K562 (cell line): ENCODE measurements around the gene EPHB6. TPM values are rescaled to one million over a fixed set of nuclear protein-coding genes. Genes with fewer than 3 reads are reported as not detected.

Experiments
- ARID1B ChIP-seq: fragments of 450-650 bp; IDR thresholded peaks from 2 replicates; pipeline ENCODE4 v1.6.1; 2016; ENCODE audit warnings: antibody characterized with exemption, mild to moderate bottlenecking, inconsistent platforms
- ATF3 ChIP-seq, 2 experiments: fragments of 450-650 bp in 1 of 2; sonication (generic) in 1 of 2; formaldehyde crosslinking in 1 of 2; IDR thresholded peaks in 1 of 2; conservative IDR thresholded peaks in 1 of 2; 2 replicates each; pipeline versions ENCODE4 v1.6.1 to v1.8.1; 2016 to 2023; ENCODE audit warnings: mild to moderate bottlenecking in 2 of 2, moderate library complexity in 2 of 2, inconsistent platforms in 1 of 2, missing genetic modification reagents in 1 of 2
- ATF7 ChIP-seq: fragments of 450-650 bp; IDR thresholded peaks from 2 replicates; pipeline ENCODE4 v1.7.1; 2014; ENCODE audit warnings: mild to moderate bottlenecking, moderate library complexity
- CBFA2T2 ChIP-seq: fragments of 450-650 bp; conservative IDR thresholded peaks from 2 replicates; pipeline ENCODE4 v1.6.1; 2017; ENCODE audit warnings: mild to moderate bottlenecking
- GATAD2B ChIP-seq: fragments of 450-650 bp; IDR thresholded peaks from 2 replicates; pipeline ENCODE4 v1.6.1; 2017; ENCODE audit warnings: mild to moderate bottlenecking, borderline replicate concordance
- MEIS2 ChIP-seq: fragments of 450-650 bp; IDR thresholded peaks from 2 replicates; pipeline ENCODE4 v1.6.1; 2014; ENCODE audit warnings: mild to moderate bottlenecking; ENCODE audit not compliant: partially characterized antibody
- MTA1 ChIP-seq: fragments of 450-650 bp; IDR thresholded peaks from 2 replicates; pipeline ENCODE4 v1.6.1; 2017; ENCODE audit warnings: borderline replicate concordance
- MTA2 ChIP-seq: fragments of 450-650 bp; IDR thresholded peaks from 2 replicates; pipeline ENCODE4 v1.6.1; 2016; ENCODE audit warnings: low read depth
- MTA3 ChIP-seq: fragments of 450-650 bp; formaldehyde crosslinking; IDR thresholded peaks from 2 replicates; pipeline ENCODE4 v1.6.1; 2017; ENCODE audit warnings: mild to moderate bottlenecking, borderline replicate concordance
- NCOR1 ChIP-seq: fragments of 450-650 bp; IDR thresholded peaks from 2 replicates; pipeline ENCODE4 v1.6.1; 2016; ENCODE audit warnings: mild to moderate bottlenecking, moderate library complexity
- NELFE ChIP-seq: IDR thresholded peaks from 2 replicates; pipeline ENCODE4 v1.6.1; 2011; ENCODE audit warnings: mild to moderate bottlenecking; ENCODE audit not compliant: insufficient read depth, insufficient read length
- NRF1 ChIP-seq, 2 experiments: fragments of 450-650 bp; IDR thresholded peaks in 1 of 2; conservative IDR thresholded peaks in 1 of 2; 2 replicates each; pipeline ENCODE4 v1.6.1; 2014; ENCODE audit warnings: mild to moderate bottlenecking in 2 of 2
- POLR2AphosphoS5 ChIP-seq: IDR thresholded peaks from 2 replicates; pipeline ENCODE4 v1.6.1; 2011; ENCODE audit warnings: mild to moderate bottlenecking, low read depth, low read length, moderate library complexity; ENCODE audit not compliant: control insufficient read depth, insufficient read depth
- POLR2G ChIP-seq: fragments of 200-400 bp; formaldehyde crosslinking; IDR thresholded peaks from 2 replicates; pipeline ENCODE4 v1.6.1; 2017; ENCODE audit warnings: low read depth, mild to moderate bottlenecking, antibody characterized with exemption, low read length, moderate library complexity
- RCOR1 ChIP-seq, 2 experiments: IDR thresholded peaks; 2 replicates each; pipeline ENCODE4 v1.6.1; 2012; ENCODE audit warnings: low read depth in 2 of 2, low read length in 2 of 2, borderline replicate concordance in 1 of 2, improper control_type of control experiment in 1 of 2
- SMARCC2 ChIP-seq: fragments of 450-650 bp; IDR thresholded peaks from 2 replicates; pipeline ENCODE4 v1.6.1; 2017; ENCODE audit warnings: antibody characterized with exemption, moderate library complexity, mild to moderate bottlenecking, low read depth
- SOX6 ChIP-seq: fragments of 450-650 bp; IDR thresholded peaks from 2 replicates; pipeline ENCODE4 v1.6.1; 2014; ENCODE audit warnings: mild to moderate bottlenecking
- ZFPM2 ChIP-seq: fragments of 250-450 bp; sonication (Bioruptor Pico); IDR thresholded peaks from 2 replicates; pipeline ENCODE4 v1.5.1; 2022; ENCODE audit warnings: mild to moderate bottlenecking
- ZNF707 ChIP-seq: fragments of 250-450 bp; sonication (Bioruptor Pico); conservative IDR thresholded peaks from 2 replicates; pipeline ENCODE4 v1.8.0; 2022; ENCODE audit warnings: inconsistent platforms, mild to moderate bottlenecking, moderate library complexity
- ZNF764 ChIP-seq: fragments of 250-450 bp; sonication (Bioruptor Pico); IDR thresholded peaks from 2 replicates; pipeline ENCODE4 v1.4.0; 2020; ENCODE audit warnings: low read depth, mild to moderate bottlenecking, moderate library complexity
- polyA plus RNA-seq, 8 experiments: library from polyadenylated mRNA; depleted of rRNA in 4 of 8; stranded (reverse) in 5 of 8; unstranded in 3 of 8; fragments of >200 nt; fragmentation: Nextera tagmentation in 2 of 8; fragmentation: Illumina TruSeq in 1 of 8; extraction: Ambion mirVana in 2 of 8; extraction: Trizol in 1 of 8; gene quantifications; 2 replicates each; pipeline versions ENCODE4 v1.2.1 to v1.2.3, GENCODE V29; 2011 to 2014; ENCODE audit warnings: inconsistent platforms in 1 of 8, missing spikeins in 1 of 8
- total RNA-seq, 7 experiments: library from RNA; depleted of rRNA in 6 of 7; stranded (reverse); fragments of >200 nt in 6 of 7; fragmentation: Illumina TruSeq in 2 of 7; extraction: Trizol in 2 of 7; gene quantifications; 2 replicates each; pipeline versions ENCODE4 v1.2.1 to v1.2.3, GENCODE V29; 2011 to 2021; ENCODE audit warnings: low replicate concordance in 1 of 7
- TF ChIP-seq, protein P1 (sequence below), 2 experiments: fragments of 450-650 bp; IDR thresholded peaks; 2 replicates each; pipeline ENCODE4 v1.6.1; 2016
- TF ChIP-seq, protein P2 (sequence below): fragments of 250-450 bp; sonication (Bioruptor Pico); IDR thresholded peaks from 2 replicates; pipeline ENCODE4 v1.9.0; 2021; ENCODE audit warnings: mild to moderate bottlenecking
- TF ChIP-seq, protein P3 (sequence below): sonication (generic); formaldehyde crosslinking; IDR thresholded peaks from 2 replicates; pipeline ENCODE4 v1.8.0; 2022; ENCODE audit warnings: mild to moderate bottlenecking, missing genetic modification reagents, borderline replicate concordance

Gene EPHB6
- total and polyA plus RNA-seq, 9 of the 15 experiments (the other 6 are each of a cell fraction or from before 2014, with no cell fraction given): 1.4 to 123 (median 7.6) TPM

DNA sequence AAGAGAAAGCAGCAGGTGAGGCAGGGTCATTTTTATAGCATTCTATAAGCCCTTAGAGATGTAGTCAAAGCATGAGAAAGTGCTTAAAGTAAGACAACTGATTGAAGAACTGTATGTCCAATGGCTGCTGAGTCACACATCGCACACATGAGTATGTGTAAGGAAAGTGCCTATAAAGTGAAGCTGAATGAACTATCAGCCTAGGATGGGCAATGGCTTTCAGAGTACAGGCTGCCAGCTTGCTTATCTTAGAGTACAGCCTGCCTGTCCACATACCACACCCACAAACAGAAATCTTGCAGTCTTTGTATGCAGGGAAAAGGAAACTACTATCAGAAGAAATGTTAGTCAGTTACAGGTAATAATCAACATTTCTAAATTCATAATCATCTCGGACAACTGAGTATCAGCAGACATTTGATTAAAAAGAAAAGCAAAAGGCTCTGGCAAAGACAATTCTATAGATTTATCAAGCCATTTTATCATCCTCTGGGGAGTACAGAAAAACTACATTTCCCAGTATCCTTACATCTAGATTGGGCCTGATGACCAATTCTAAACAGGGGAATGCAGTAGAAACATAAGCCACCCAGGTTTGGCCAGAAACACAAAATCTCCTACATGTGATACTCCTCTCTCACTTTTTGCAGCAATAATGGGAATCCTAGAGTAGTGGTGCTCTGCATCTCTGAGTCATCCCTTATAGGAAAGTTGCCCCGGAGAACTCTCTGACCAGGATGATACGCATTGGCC, 16.2 kb upstream of the EPHB6 start (continued):
- TF ChIP-seq POLR2AphosphoS5: peak; percentile 82
- peak; percentile 38; the same call in 1 of the 2 replicates for TF ChIP-seq GATAD2B
- 0 out of 4 replicates have a peak, but pooled peaks of 1 of the 2 experiments have one; percentile 21 for TF ChIP-seq NRF1 (conservative IDR thresholded peaks at IDR 0.05 in 1 of 2, IDR thresholded peaks at IDR 0.05 in 1 of 2)
- TF ChIP-seq, protein P1, sequence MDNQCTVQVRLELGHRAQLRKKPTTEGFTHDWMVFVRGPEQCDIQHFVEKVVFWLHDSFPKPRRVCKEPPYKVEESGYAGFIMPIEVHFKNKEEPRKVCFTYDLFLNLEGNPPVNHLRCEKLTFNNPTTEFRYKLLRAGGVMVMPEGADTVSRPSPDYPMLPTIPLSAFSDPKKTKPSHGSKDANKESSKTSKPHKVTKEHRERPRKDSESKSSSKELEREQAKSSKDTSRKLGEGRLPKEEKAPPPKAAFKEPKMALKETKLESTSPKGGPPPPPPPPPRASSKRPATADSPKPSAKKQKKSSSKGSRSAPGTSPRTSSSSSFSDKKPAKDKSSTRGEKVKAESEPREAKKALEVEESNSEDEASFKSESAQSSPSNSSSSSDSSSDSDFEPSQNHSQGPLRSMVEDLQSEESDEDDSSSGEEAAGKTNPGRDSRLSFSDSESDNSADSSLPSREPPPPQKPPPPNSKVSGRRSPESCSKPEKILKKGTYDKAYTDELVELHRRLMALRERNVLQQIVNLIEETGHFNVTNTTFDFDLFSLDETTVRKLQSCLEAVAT (IDR thresholded peaks at IDR 0.05): peak in 1 of 2 experiments; percentile 91; a peak in 2 of 4 replicates
- TF ChIP-seq ZNF764 (CRISPR knock-in tag): no peak
- TF ChIP-seq, protein P2, sequence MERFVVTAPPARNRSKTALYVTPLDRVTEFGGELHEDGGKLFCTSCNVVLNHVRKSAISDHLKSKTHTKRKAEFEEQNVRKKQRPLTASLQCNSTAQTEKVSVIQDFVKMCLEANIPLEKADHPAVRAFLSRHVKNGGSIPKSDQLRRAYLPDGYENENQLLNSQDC (CRISPR knock-in tag): no peak
- TF ChIP-seq ZFPM2 (CRISPR knock-in tag): no peak
- TF ChIP-seq ZNF707 (CRISPR knock-in tag): no peak
- peak in 1 of 2 experiments; percentile 75; a peak in 2 of 4 replicates for TF ChIP-seq RCOR1 (IDR thresholded peaks at IDR 0.05; ENCODE audit: borderline replicate concordance in 1 of 2, low read depth in 2 of 2, low read length in 2 of 2)
- TF ChIP-seq SOX6: peak; percentile 19; the same call in 1 of the 2 replicates
- 0 out of 2 replicates have a peak, but pooled peaks have one; percentile 29 for TF ChIP-seq ATF7
- no peak for TF ChIP-seq NELFE
- TF ChIP-seq, protein P3, sequence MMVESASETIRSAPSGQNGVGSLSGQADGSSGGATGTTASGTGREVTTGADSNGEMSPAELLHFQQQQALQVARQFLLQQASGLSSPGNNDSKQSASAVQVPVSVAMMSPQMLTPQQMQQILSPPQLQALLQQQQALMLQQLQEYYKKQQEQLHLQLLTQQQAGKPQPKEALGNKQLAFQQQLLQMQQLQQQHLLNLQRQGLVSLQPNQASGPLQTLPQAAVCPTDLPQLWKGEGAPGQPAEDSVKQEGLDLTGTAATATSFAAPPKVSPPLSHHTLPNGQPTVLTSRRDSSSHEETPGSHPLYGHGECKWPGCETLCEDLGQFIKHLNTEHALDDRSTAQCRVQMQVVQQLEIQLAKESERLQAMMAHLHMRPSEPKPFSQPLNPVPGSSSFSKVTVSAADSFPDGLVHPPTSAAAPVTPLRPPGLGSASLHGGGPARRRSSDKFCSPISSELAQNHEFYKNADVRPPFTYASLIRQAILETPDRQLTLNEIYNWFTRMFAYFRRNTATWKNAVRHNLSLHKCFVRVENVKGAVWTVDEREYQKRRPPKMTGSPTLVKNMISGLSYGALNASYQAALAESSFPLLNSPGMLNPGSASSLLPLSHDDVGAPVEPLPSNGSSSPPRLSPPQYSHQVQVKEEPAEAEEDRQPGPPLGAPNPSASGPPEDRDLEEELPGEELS: peak; percentile 26; the same call in 1 of the 2 replicates
- no peak; the same call in 1 of the 2 replicates for TF ChIP-seq SMARCC2
- TF ChIP-seq POLR2G: no peak
- peak; percentile 70 for TF ChIP-seq NCOR1
- TF ChIP-seq MTA2: peak; percentile 58
- TF ChIP-seq MTA1: no peak
- TF ChIP-seq CBFA2T2: peak; percentile 77
- TF ChIP-seq ARID1B: peak; percentile 88
- TF ChIP-seq MEIS2: peak; percentile 18
- peak; percentile 42; the same call in 1 of the 2 replicates for TF ChIP-seq MTA3
- TF ChIP-seq ATF3 (IDR thresholded peaks at IDR 0.05): 0 out of 2 replicates have a peak, but pooled peaks have one; percentile 20
- TF ChIP-seq ATF3 (CRISPR knock-in tag; conservative IDR thresholded peaks at IDR 0.05): no peak
